Ectodermal cell (in vitro differentiated cells): ENCODE data around the gene MCAM.

ENCODE experiments used
- H3K27ac ChIP-seq: 2 replicates; pipeline ENCODE4 v1.7.0; 2013; ENCODE audit warnings: mild to moderate bottlenecking, low read depth, low read length; ENCODE audit not compliant: insufficient read depth, poor library complexity, severe bottlenecking
- H3K27me3 ChIP-seq: 2 replicates; pipeline ENCODE4 v1.7.0; 2013; ENCODE audit warnings: mild to moderate bottlenecking, low read length; ENCODE audit not compliant: insufficient read depth, control insufficient read depth, poor library complexity, severe bottlenecking
- H3K36me3 ChIP-seq: one replicate; pipeline ENCODE4 v1.7.0; 2013; ENCODE audit warnings: low read length; ENCODE audit not compliant: control insufficient read depth, insufficient read depth
- H3K4me1 ChIP-seq: one replicate; pipeline ENCODE4 v1.7.0; 2013; ENCODE audit warnings: low read length; ENCODE audit not compliant: control insufficient read depth, insufficient read depth
- H3K4me3 ChIP-seq: 2 replicates; pipeline ENCODE4 v1.7.0; 2013; ENCODE audit warnings: low read depth, low read length, control low read depth; ENCODE audit not compliant: insufficient read depth
- H3K9me3 ChIP-seq: 2 replicates; pipeline ENCODE4 v1.7.0; 2013; ENCODE audit warnings: mild to moderate bottlenecking, low read length, moderate library complexity; ENCODE audit not compliant: control insufficient read depth
- WGBS, 2 experiments: methylation state at CpG; one replicate each; pipeline ENCODE4 v1.1.7; 2013; ENCODE audit warnings: missing lambda C conversion rate in 2 of 2; 5-methylcytosine and 5-hydroxymethylcytosine counted together

Gene MCAM

GRCh38 chr11:119346605-119347004 is 29.7 kb upstream of the MCAM start, which contains the start of gene MFRP:
Gene MFRP (minus strand): TSS chr11:119346705. CDS start chr11:119346513, 192 bp downstream.
- no peaks in the 10 kb centered on the region for H3K36me3 ChIP-seq
- H3K9me3 ChIP-seq, result no peaks in the 10 kb centered on the region
- H3K4me1 ChIP-seq, result peaks cover 8% of the 10 kb centered on the region
- H3K4me3 ChIP-seq, result no peak within 1 kb of the TSS
- no peak within 1 kb of the TSS for H3K27ac ChIP-seq
- WGBS, 2 experiments, result 76 to 78% methylated on average over 6 of the region's 6 CpGs
- peaks cover 10% of the 10 kb centered on the region for H3K27me3 ChIP-seq

- Histone ChIP-seq H3K36me3 (no peaks in the 10 kb centered on the region), H3K4me1 (peaks cover 17% of the 10 kb centered on the region), H3K27me3 (peaks cover 20% of the 10 kb centered on the region), H3K27ac (no peak overlapping the region), H3K9me3 (no peaks in the 10 kb centered on the region), H3K4me3 (no peak overlapping the region)
- WGBS, 2 experiments, result 90 to 94% methylated on average over 12 of the region's 12 CpGs
Measured at GRCh38 chr11:119345685-119346084, 28.8 kb upstream of the MCAM start.

GRCh38 chr11:119344291-119345010 is 27.5 kb upstream of the MCAM start:
- Histone ChIP-seq H3K27ac (no peak overlapping the region), H3K4me1 (peaks cover 19% of the 10 kb centered on the region), H3K36me3 (no peaks in the 10 kb centered on the region), H3K27me3 (peaks cover 31% of the 10 kb centered on the region), H3K4me3 (no peak overlapping the region), H3K9me3 (no peaks in the 10 kb centered on the region)
- 87% methylated on average over 14 of the region's 14 CpGs for WGBS, 2 experiments

- WGBS, 2 experiments, result 89 to 93% methylated on average over 7 of the region's 7 CpGs
- no peak overlapping the region for H3K27ac ChIP-seq
Measured at GRCh38 chr11:119343726-119344125, 26.8 kb upstream of the MCAM start.

GRCh38 chr11:119342362-119343130 is 25.6 kb upstream of the MCAM start:
- 89 to 90% methylated on average over 10 of the region's 10 CpGs for WGBS, 2 experiments
- H3K4me3 ChIP-seq, result no peak overlapping the region
- H3K36me3 ChIP-seq, result no peaks in the 10 kb centered on the region
- no peaks in the 10 kb centered on the region for H3K9me3 ChIP-seq
- H3K4me1 ChIP-seq, result peaks cover 24% of the 10 kb centered on the region
- H3K27ac ChIP-seq, result no peak overlapping the region
- H3K27me3 ChIP-seq, result peaks cover 40% of the 10 kb centered on the region

More at GRCh38 chr11:119343726-119344125, 26.8 kb upstream of the MCAM start:
- no peaks in the 10 kb centered on the region for H3K9me3 ChIP-seq
- peaks cover 38% of the 10 kb centered on the region for H3K27me3 ChIP-seq
- no peak overlapping the region for H3K4me3 ChIP-seq
- no peaks in the 10 kb centered on the region for H3K36me3 ChIP-seq
- peaks cover 19% of the 10 kb centered on the region for H3K4me1 ChIP-seq

GRCh38 chr11:119342023-119342300 is 25.0 kb upstream of the MCAM start:
- Histone ChIP-seq H3K4me1 (peaks cover 29% of the 10 kb centered on the region), H3K4me3 (no peak overlapping the region), H3K27me3 (peaks cover 40% of the 10 kb centered on the region), H3K27ac (no peak overlapping the region), H3K36me3 (no peaks in the 10 kb centered on the region), H3K9me3 (no peaks in the 10 kb centered on the region)
- 94 to 95% methylated on average over 7 of the region's 7 CpGs for WGBS, 2 experiments

- no peaks in the 10 kb centered on the region for H3K9me3 ChIP-seq
- H3K36me3 ChIP-seq, result peaks cover 1% of the 10 kb centered on the region
- H3K27me3 ChIP-seq, result peaks cover 40% of the 10 kb centered on the region
- 42 to 47% methylated on average over 16 of the region's 16 CpGs for WGBS, 2 experiments
- H3K4me1 ChIP-seq, result peaks cover 29% of the 10 kb centered on the region
- no peak overlapping the region for H3K27ac ChIP-seq
- H3K4me3 ChIP-seq, result no peak overlapping the region
Measured at GRCh38 chr11:119341222-119342022, 24.5 kb upstream of the MCAM start.

GRCh38 chr11:119340335-119341221 is 23.6 kb upstream of the MCAM start, which contains the start of gene C1QTNF5:
Gene C1QTNF5 (minus strand): TSS chr11:119340883. CDS start chr11:119340397, 486 bp downstream.
- 3% methylated on average over 53 of the region's 53 CpGs for WGBS, 2 experiments
- peaks cover 37% of the 10 kb centered on the region for H3K4me1 ChIP-seq
- peaks cover 40% of the 10 kb centered on the region for H3K27me3 ChIP-seq
- no peak within 1 kb of the TSS for H3K27ac ChIP-seq
- no peaks in the 10 kb centered on the region for H3K9me3 ChIP-seq
- H3K36me3 ChIP-seq, result peaks cover 5% of the 10 kb centered on the region
- H3K4me3 ChIP-seq, result peak within 1 kb of the TSS; percentile 39

GRCh38 chr11:119339589-119340334 is 22.8 kb upstream of the MCAM start:
- no peak overlapping the region for H3K27ac ChIP-seq
- no peaks in the 10 kb centered on the region for H3K9me3 ChIP-seq
- H3K36me3 ChIP-seq, result peaks cover 5% of the 10 kb centered on the region
- H3K4me3 ChIP-seq, result peak overlapping the region; percentile 39
- WGBS, 2 experiments, result 5 to 7% methylated on average over 86 of the region's 86 CpGs
- H3K4me1 ChIP-seq, result peaks cover 45% of the 10 kb centered on the region
- peaks cover 40% of the 10 kb centered on the region for H3K27me3 ChIP-seq
